NCI-H1436 treated with DMSO at 0.1 percent for 48 hours (cell line): ENCODE data around the gene KDM5B.
"Not testable (repeated sequence)": the region's sequence is repeated elsewhere in the genome, so short reads cannot be mapped to it uniquely, and the experiment has no call there.

Experiments used
- DNase-seq: peaks from one replicate; lab custom pipeline; 2025; lab: John Stamatoyannopoulos, UW

Gene KDM5B

GRCh38 chr1:202812176-202813026, 4.2 kb upstream of the KDM5B start:
- DNase-seq, result no peak

DNA sequence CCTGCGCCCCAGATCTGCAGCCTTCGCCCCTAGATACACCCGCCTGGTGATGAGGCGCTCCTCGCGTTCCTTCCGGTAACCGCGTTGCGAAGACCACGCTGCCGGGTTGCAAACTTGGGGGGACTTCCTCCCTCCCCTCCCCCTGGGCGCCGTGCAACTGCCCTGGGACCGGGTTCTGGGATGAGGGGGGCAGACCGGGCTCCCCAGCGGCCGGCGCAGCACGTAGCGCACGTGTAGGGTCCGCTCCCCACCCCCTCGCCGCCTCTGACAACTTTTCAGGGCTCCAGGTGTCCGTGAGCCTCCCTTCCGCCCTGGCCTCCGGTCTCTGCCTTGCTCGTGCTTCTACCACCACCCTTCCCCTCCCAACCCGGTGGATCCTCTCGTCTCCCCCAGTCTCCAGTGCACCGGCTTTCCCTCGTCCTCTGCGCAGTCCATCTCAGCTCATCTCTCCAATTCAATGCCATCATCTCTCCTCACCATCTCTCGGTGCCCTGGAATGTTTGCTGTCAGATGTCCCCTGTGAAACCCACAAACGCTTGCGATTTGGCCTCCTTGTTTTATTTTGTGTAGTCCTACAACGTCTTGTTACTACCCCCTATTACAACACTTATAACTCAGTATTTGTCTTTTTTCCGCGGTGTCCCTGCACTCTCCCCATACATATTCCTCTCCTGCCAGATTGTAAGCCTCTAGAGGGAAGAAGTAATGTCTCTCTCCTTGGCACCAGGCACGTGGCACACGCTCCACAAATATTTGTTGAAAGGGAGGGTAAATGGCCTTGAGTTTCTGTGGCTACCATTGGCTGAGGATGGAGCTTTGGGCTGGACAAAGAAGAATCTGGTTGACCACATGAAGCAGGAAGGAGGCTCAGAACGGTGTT, 3.3 kb upstream of the KDM5B start:
- DNase-seq, result no peak

- peak; percentile 85 for DNase-seq
Measured at GRCh38 chr1:202810615-202811295, 2.5 kb upstream of the KDM5B start, which contains the start of gene PCAT6. TSS of gene PCAT6 (plus strand) at chr1:202810954.

- DNase-seq, result no peak
Measured at GRCh38 chr1:202810193-202810614, 2.0 kb upstream of the KDM5B start.

- no peak for DNase-seq
Measured at GRCh38 chr1:202809597-202810159, 1.5 kb upstream of the KDM5B start.

DNA sequence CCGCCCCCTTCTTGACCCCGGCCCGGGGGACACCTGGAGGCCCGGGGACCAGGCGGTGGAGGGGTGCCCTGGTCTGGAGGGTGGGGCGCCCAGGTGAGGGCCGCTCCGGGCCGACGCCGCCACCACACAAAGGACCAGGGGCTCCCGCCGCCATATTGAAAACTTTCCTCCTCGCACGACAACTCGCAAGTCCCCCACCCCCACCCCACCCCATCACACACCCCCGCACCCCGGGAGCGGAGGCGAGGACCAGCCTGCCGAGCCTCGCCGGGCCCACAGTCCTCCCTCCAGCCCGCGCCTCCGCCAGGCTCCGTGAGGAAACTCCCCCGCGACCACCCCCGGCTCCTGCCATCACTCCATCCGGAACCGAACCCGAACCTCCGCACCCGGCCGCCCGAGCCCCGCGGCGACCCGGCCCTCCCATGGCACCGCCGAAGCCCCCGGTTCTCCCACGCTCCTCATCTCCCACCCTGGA, 733 bp downstream of the KDM5B start:
- no peak for DNase-seq

- no peak for DNase-seq
Measured at GRCh38 chr1:202806845-202807450, 1.3 kb downstream of the KDM5B start.

- DNase-seq, result no peak
Measured at GRCh38 chr1:202805886-202806844, 2.1 kb downstream of the KDM5B start.

- DNase-seq, result no peak
Measured at GRCh38 chr1:202804126-202804525, 4.1 kb downstream of the KDM5B start.

GRCh38 chr1:202802998-202803932, 5.0 kb downstream of the KDM5B start:
- no peak for DNase-seq

- no peak for DNase-seq
Measured at GRCh38 chr1:202802034-202802433, 6.2 kb downstream of the KDM5B start.

GRCh38 chr1:202801175-202801574, 7.0 kb downstream of the KDM5B start:
- no peak for DNase-seq

DNA sequence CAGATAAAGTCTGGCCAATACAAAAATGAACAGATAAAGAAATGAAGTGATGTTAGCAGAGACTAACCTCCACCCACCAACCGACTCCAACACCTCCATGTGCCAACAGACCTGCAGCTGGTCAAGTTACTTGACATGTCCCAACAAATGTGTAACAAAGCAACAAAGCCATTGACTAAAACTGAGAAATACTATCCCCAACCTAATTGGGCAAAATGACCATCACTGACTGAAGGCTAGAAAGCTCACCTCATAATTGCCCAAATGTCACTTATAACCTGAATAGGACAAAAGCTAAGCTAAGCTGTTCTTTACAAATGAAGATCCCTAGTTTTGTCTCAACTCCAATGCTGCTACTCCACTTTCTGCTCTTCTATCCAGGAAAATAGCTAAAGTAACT, 7.5 kb downstream of the KDM5B start:
- no peak for DNase-seq

- DNase-seq, result no peak
Measured at GRCh38 chr1:202798792-202799331, 9.4 kb downstream of the KDM5B start.

DNA sequence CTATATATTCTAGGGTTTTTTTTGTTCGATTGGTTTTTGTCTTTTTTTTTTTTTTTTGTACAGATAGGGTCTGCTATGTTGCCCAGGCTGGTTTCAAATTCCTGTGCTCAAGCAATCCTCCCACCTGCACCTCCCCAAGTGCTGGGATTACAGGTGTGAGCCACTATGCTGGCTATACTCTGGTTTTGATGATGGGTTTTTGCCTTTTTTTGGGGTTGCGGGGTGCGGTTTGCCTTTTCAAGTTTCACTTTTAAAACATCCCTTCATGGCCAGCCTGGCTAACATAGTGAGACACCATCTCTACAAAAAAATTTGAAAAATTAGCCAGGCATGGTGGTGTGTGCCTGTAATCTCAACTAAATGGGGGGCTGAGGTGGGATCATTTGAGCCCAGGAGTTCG, 10.0 kb downstream of the KDM5B start:
- no peak for DNase-seq

GRCh38 chr1:202796670-202797069, 11.6 kb downstream of the KDM5B start:
- DNase-seq, result no peak

DNA sequence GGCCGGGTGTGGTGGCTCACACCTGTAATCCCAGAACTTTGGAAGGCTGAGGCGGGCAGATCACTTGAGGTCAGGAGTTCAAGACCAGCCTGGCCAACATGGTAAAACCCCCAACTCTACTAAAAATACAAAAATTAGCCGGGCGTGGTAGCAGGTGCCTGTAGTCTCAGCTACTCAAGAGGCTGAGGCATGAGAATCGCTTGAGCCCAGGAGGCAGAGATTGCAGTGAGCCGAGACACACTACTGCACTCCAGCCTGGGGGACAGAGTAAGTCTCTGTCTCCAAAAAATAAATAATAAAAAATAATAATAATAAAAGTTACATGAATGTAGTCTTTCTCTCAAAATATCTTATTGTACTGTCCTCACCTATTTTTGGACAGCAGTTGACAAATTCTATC, 13.3 kb downstream of the KDM5B start:
- not testable (repeated sequence) for DNase-seq

DNA sequence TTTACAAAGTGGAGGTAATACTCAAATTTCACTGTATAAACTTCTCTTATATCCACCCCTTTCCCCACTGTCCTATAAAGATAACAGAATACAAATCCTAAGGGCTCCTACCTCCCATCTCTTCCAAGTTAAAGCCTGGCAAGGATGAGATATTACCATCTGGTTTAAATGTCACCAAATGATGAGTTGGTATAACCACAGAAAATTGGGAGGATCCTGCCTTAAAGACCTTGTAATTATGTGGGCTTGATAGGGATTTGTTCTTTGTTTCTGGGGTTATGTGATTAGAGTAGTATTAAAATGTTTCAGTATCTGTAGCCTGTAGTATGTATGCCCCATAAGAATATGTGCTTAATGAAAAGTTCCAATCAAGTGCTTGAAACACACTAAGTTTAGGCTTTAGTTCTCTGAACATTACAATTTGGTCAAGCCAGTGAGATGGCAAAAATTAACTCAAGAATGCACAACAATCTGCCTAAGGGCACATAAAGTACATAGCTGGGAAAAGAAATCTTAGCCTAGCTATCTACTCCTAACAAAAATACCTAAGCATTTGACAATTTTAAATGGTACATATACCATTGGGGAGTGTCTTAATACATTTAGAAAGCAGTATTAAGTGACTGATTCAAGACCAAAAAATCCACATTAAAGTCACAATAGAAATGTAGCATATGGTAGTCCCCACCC, 14.0 kb downstream of the KDM5B start:
- DNase-seq, result no peak
